ENCODE data around the gene CPED1.

The CPED1 gene

DNA sequence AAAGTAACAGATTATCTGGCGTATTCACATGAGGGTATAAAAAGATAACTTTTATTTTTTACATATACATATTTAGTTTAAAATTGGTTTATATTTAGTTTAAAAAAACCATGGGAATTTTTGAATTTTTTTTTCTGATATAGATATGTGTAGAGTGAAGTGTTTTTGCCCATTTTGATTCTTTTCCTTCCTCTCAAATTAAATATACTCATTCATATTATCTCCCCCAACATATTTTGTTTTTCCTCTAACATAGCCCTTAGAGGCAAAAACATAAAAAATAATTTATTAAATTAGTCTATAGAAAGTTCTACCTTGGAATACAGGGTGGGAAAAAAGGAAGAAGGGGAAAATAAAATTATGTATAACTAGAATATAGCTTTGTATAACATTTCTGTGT, 137.7 kb downstream of the CPED1 start:
- Histone ChIP-seq H3K27ac (no peak overlapping the region), H2AFZ (no peak overlapping the region), H3K4me2 (ENCODE audit: low read length) (no peak overlapping the region), H3K4me3 (ENCODE audit: low read depth, low read length) (no peak overlapping the region), H3K79me2 (no peaks in the 10 kb centered on the region), H3K36me3 (ENCODE audit: control insufficient read depth, insufficient read depth, low read length) (no peaks in the 10 kb centered on the region), H3K27me3 (ENCODE audit: control insufficient read depth, insufficient read depth, low read length) (no peaks in the 10 kb centered on the region), H3K9me3 (ENCODE audit: control insufficient read depth, low read length) (no peaks in the 10 kb centered on the region), H3K4me1 (no peaks in the 10 kb centered on the region), H3K9ac (no peak overlapping the region)
- TF ChIP-seq, protein P1, sequence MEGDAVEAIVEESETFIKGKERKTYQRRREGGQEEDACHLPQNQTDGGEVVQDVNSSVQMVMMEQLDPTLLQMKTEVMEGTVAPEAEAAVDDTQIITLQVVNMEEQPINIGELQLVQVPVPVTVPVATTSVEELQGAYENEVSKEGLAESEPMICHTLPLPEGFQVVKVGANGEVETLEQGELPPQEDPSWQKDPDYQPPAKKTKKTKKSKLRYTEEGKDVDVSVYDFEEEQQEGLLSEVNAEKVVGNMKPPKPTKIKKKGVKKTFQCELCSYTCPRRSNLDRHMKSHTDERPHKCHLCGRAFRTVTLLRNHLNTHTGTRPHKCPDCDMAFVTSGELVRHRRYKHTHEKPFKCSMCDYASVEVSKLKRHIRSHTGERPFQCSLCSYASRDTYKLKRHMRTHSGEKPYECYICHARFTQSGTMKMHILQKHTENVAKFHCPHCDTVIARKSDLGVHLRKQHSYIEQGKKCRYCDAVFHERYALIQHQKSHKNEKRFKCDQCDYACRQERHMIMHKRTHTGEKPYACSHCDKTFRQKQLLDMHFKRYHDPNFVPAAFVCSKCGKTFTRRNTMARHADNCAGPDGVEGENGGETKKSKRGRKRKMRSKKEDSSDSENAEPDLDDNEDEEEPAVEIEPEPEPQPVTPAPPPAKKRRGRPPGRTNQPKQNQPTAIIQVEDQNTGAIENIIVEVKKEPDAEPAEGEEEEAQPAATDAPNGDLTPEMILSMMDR (IDR thresholded peaks at IDR 0.05) = no peak

DNA sequence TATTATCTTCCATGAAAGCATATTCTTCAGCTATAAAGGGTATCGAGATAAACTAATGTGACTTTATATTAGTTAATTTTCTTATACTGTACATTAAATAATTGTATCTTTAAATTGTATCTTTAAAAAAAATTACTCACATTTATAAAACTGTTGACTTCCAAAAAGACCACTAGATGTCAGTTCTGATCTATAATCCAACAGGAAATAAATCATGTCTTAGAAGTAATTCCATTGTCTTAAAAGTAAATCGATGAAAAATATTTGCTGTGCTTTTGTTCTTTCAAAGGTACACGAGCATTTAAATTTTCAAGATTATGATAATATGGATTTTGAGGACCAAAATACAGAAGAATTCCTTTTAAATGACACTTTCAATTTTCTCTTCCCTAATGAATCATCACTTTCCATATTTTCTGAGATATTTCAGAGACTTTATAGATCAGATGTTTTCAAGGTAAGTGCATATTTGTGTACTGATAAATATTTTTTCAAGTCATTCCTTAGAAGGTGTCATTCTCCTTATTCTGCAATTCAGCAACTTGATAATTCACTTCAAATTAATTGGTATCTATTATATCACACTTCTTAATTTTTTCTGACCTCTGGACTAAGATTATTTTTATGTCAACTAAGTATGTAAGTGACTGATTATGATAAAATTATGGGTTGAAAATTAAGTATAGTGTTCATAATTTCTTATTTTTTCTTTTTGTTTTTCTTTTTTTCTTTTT, 138.5 kb downstream of the CPED1 start:
- H3K79me2 ChIP-seq = no peaks in the 10 kb centered on the region
- H3K27me3 ChIP-seq (ENCODE audit: control insufficient read depth, insufficient read depth, low read length) = no peaks in the 10 kb centered on the region
- H3K4me1 ChIP-seq = no peaks in the 10 kb centered on the region
- no peak overlapping the region for H2AFZ ChIP-seq
- TF ChIP-seq, protein P1 (IDR thresholded peaks at IDR 0.05) = peak; percentile 11
- no peak overlapping the region for H3K27ac ChIP-seq
- no peak overlapping the region for H3K4me3 ChIP-seq (ENCODE audit: low read depth, low read length)
- H3K9ac ChIP-seq = no peak overlapping the region
- no peaks in the 10 kb centered on the region for H3K9me3 ChIP-seq (ENCODE audit: control insufficient read depth, low read length)
- no peak overlapping the region for H3K4me2 ChIP-seq (ENCODE audit: low read length)
- no peaks in the 10 kb centered on the region for H3K36me3 ChIP-seq (ENCODE audit: control insufficient read depth, insufficient read depth, low read length)

DNA sequence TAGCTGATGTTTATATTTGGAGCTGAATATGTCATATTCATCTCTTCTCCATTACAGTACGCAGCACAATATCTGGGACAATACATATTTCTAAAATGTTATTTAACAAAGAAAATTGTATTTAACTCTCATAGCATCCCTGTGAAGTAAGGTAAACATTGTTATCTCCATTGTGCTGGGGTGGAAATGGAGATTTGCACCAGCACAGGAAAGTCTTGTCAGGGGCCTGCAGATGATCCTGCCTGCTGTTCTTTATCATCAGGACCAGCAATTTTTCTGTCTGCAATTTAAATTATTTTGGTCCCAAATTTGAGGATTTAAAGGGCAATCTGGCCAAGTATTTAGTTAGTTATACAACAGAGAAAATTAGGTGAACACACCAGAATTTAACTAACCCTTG, 144.4 kb downstream of the CPED1 start:
- Histone ChIP-seq H3K9me3 (ENCODE audit: control insufficient read depth, low read length) (no peaks in the 10 kb centered on the region), H2AFZ (no peak overlapping the region), H3K36me3 (ENCODE audit: control insufficient read depth, insufficient read depth, low read length) (no peaks in the 10 kb centered on the region), H3K4me2 (ENCODE audit: low read length) (no peak overlapping the region), H3K27ac (no peak overlapping the region), H3K4me3 (ENCODE audit: low read depth, low read length) (no peak overlapping the region), H3K9ac (no peak overlapping the region), H3K79me2 (no peaks in the 10 kb centered on the region), H3K27me3 (ENCODE audit: control insufficient read depth, insufficient read depth, low read length) (no peaks in the 10 kb centered on the region), H3K4me1 (no peaks in the 10 kb centered on the region)
- TF ChIP-seq, protein P1 (IDR thresholded peaks at IDR 0.05) = no peak

DNA sequence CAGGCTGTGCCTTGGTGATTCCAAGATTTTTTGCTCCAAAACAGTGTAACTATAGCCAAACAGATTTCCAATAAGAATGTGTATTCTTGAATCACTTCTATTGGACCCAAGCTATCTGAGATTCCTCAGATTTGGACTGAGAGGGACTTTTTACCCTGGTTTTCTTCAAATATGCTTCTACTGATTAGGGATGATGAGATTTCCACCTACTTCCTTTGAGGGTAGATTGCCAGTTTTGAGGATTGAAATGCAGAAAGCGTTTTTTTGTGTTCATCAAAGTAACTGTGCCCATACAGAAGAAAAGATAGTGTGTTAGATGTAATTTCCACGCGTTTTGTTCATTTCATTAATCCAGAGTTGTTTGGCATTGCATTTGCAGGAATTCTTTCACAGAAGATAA, 144.9 kb downstream of the CPED1 start:
- Histone ChIP-seq H3K9me3 (ENCODE audit: control insufficient read depth, low read length) (no peaks in the 10 kb centered on the region), H3K9ac (no peak overlapping the region), H3K36me3 (ENCODE audit: control insufficient read depth, insufficient read depth, low read length) (no peaks in the 10 kb centered on the region), H3K4me3 (ENCODE audit: low read depth, low read length) (no peak overlapping the region), H3K79me2 (no peaks in the 10 kb centered on the region), H3K4me1 (no peaks in the 10 kb centered on the region), H3K27me3 (ENCODE audit: control insufficient read depth, insufficient read depth, low read length) (no peaks in the 10 kb centered on the region), H3K27ac (no peak overlapping the region), H3K4me2 (ENCODE audit: low read length) (no peak overlapping the region), H2AFZ (no peak overlapping the region)
- TF ChIP-seq, protein P1 (IDR thresholded peaks at IDR 0.05) = no peak

DNA sequence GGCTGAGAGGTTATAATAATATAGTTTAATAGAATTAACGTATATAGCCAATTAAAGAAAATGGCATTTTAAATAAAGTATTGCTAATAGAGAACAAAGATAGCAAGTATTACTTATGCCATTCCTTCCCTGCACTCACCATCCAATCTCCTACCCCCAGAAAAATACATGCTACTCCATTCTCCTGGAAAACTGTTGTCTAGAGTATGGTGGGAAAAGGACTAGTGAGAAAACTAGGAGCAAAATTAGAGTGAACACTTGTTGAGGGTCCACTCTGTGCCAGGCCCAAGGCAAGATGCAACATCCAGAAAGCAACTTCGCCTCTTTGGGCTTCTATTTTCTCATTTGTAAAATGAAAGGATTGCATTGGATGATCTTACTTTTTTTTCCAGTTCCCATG, 149.1 kb downstream of the CPED1 start:
- Histone ChIP-seq H3K4me2 (ENCODE audit: low read length) (no peak overlapping the region), H3K4me3 (ENCODE audit: low read depth, low read length) (no peak overlapping the region), H3K27ac (no peak overlapping the region), H3K27me3 (ENCODE audit: control insufficient read depth, insufficient read depth, low read length) (no peaks in the 10 kb centered on the region), H3K9me3 (ENCODE audit: control insufficient read depth, low read length) (no peaks in the 10 kb centered on the region), H2AFZ (no peak overlapping the region), H3K79me2 (no peaks in the 10 kb centered on the region), H3K4me1 (no peaks in the 10 kb centered on the region), H3K36me3 (ENCODE audit: control insufficient read depth, insufficient read depth, low read length) (no peaks in the 10 kb centered on the region), H3K9ac (no peak overlapping the region)
- TF ChIP-seq, protein P1 (IDR thresholded peaks at IDR 0.05) = no peak
